Measurements from ENCODE around the gene MACROH2A1.

GRCh38 chr5:135319458-135319857, 79.6 kb downstream of the MACROH2A1 start:
- TF ChIP-seq CTCF (IDR thresholded peaks at IDR 0.05) (no peak), POLR2AphosphoS5 (IDR thresholded peaks at IDR 0.05) (no peak), POLR2A (IDR thresholded peaks at IDR 0.05) (no peak)
